Testis (tissue), 3 donors: ENCODE results near the gene PTPRN2. TPM values are rescaled to one million over a fixed set of nuclear protein-coding genes. Genes with fewer than 3 reads are reported as not detected.

Experiments
- DNase-seq: peaks from one replicate; pipeline ENCODE4 v3.0.0-alpha.2; 2019
- H3K27ac ChIP-seq, 2 donors: fragments of 200-600 bp; sonication (generic); one replicate each; pipeline ENCODE4 v1.5.1; 2019
- H3K27me3 ChIP-seq: fragments of 200-600 bp; sonication (generic); one replicate; pipeline ENCODE4 v1.5.1; 2019
- H3K36me3 ChIP-seq: fragments of 200-600 bp; sonication (generic); one replicate; pipeline ENCODE4 v1.5.1; 2017; ENCODE audit warnings: low read depth; ENCODE audit errors: missing control alignments
- H3K4me1 ChIP-seq: fragments of 200-600 bp; sonication (generic); one replicate; pipeline ENCODE4 v1.5.1; 2019
- H3K4me3 ChIP-seq, 2 donors: fragments of 200-600 bp; sonication (generic); one replicate each; pipeline ENCODE4 v1.5.1; 2017 to 2019
- H3K9me3 ChIP-seq: fragments of 200-600 bp; sonication (generic); one replicate; pipeline ENCODE4 v1.5.1; 2017
- POLR2A ChIP-seq: fragments of 450-650 bp; IDR thresholded peaks from one replicate; pipeline ENCODE4 v1.6.1; 2017; ENCODE audit warnings: antibody characterized with exemption, mild to moderate bottlenecking, moderate library complexity
- WGBS, 2 donors: methylation state at CpG; one replicate each; pipeline ENCODE4 v1.1.5; 2018; 5-methylcytosine and 5-hydroxymethylcytosine counted together
- intact Hi-C: fragments of 100-400 bp; cut with DNase I; formaldehyde crosslinking; loops from one replicate; pipeline ENCODE4 v1.15.1; 2023; ENCODE audit warnings: low total_unique reads
- polyA plus RNA-seq: library from polyadenylated mRNA; stranded (reverse); fragments of 350-450 nt; fragmentation: Illumina TruSeq; extraction: RNeasy Lipid Tissue Mini Kit (QIAGEN cat#74804); gene quantifications from one replicate; pipeline ENCODE4 v1.2.3, GENCODE V29; 2014; ENCODE audit warnings: low read depth, low replicate concordance; ENCODE audit not compliant: insufficient read depth
- total RNA-seq, 2 donors: library from RNA; depleted of rRNA; stranded (reverse); fragments of >200 nt; gene quantifications; one replicate each; pipeline ENCODE4 v1.2.3, GENCODE V29; 2016
- TF ChIP-seq, protein P1 (sequence below), 3 experiments: fragments of 450-650 bp in 2 of 3; fragments of 200-600 bp in 1 of 3; sonication (generic) in 1 of 3; IDR thresholded peaks; one replicate each; pipeline ENCODE4 v1.5.1; 2016 to 2019; ENCODE audit warnings: antibody characterized with exemption in 3 of 3, mild to moderate bottlenecking in 2 of 3, moderate library complexity in 1 of 3

The PTPRN2 gene
- total and polyA plus RNA-seq, 3 donors from 2014 or later: 9.3 to 10.8 (median 9.8) TPM

- no peaks in the 10 kb centered on the region for H3K27me3 ChIP-seq
- no peak overlapping the region for H3K4me3 ChIP-seq
- intact Hi-C loops: no loop called here
- H3K4me1 ChIP-seq: peaks cover 12% of the 10 kb centered on the region
- 85 to 87% methylated on average over 6 of the region's 6 CpGs for WGBS, 2 donors
- no peak for DNase-seq
- no peak overlapping the region for H3K27ac ChIP-seq
- no peaks in the 10 kb centered on the region for H3K36me3 ChIP-seq
- TF ChIP-seq, protein P1, sequence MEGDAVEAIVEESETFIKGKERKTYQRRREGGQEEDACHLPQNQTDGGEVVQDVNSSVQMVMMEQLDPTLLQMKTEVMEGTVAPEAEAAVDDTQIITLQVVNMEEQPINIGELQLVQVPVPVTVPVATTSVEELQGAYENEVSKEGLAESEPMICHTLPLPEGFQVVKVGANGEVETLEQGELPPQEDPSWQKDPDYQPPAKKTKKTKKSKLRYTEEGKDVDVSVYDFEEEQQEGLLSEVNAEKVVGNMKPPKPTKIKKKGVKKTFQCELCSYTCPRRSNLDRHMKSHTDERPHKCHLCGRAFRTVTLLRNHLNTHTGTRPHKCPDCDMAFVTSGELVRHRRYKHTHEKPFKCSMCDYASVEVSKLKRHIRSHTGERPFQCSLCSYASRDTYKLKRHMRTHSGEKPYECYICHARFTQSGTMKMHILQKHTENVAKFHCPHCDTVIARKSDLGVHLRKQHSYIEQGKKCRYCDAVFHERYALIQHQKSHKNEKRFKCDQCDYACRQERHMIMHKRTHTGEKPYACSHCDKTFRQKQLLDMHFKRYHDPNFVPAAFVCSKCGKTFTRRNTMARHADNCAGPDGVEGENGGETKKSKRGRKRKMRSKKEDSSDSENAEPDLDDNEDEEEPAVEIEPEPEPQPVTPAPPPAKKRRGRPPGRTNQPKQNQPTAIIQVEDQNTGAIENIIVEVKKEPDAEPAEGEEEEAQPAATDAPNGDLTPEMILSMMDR (IDR thresholded peaks at IDR 0.05): no peak
- no peak for TF ChIP-seq POLR2A
- no peaks in the 10 kb centered on the region for H3K9me3 ChIP-seq
Measured at GRCh38 chr7:158000160-158000559, 587.5 kb downstream of the PTPRN2 start.

- intact Hi-C loops: no loop called here
- H3K36me3 ChIP-seq: no peaks in the 10 kb centered on the region
- peaks cover 12% of the 10 kb centered on the region for H3K4me1 ChIP-seq
- H3K27ac ChIP-seq: no peak overlapping the region
- H3K27me3 ChIP-seq: no peaks in the 10 kb centered on the region
- no peak for TF ChIP-seq POLR2A
- TF ChIP-seq, protein P1 (IDR thresholded peaks at IDR 0.05): no peak
- no peaks in the 10 kb centered on the region for H3K9me3 ChIP-seq
- no peak overlapping the region for H3K4me3 ChIP-seq
- DNase-seq: no peak
- WGBS, 2 donors: 82 to 91% methylated on average over 19 to 24 of the region's 24 CpGs
Measured at GRCh38 chr7:157998884-157999552, 588.6 kb downstream of the PTPRN2 start.

- no peak for DNase-seq
- H3K9me3 ChIP-seq: no peaks in the 10 kb centered on the region
- intact Hi-C loops: no loop called here
- TF ChIP-seq, protein P1 (IDR thresholded peaks at IDR 0.05): no peak
- TF ChIP-seq POLR2A: no peak
- peaks cover 12% of the 10 kb centered on the region for H3K4me1 ChIP-seq
- 38 to 73% methylated on average over 4 to 5 of the region's 5 CpGs for WGBS, 2 donors
- no peaks in the 10 kb centered on the region for H3K36me3 ChIP-seq
- H3K27ac ChIP-seq: no peak overlapping the region
- H3K4me3 ChIP-seq: no peak overlapping the region
- H3K27me3 ChIP-seq: no peaks in the 10 kb centered on the region
Measured at GRCh38 chr7:157997471-157997870, 590.2 kb downstream of the PTPRN2 start.

DNA sequence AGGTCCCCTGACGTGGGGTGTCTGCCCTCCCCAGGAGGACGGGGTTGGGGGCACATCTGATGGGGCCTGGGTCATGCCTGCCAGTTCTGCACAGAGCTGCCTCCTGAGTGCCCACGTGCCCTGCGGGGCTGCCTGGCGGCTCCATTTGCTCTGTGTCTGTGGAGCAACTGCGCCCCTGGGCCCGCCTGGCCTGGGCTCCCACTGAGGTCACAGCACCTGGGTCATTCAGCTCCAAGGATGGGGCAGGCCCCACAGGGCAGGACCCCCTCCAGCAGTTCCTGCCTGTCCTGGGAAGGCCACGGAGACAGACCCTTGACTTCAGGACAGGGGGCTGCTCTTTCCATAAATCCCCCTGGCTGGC is 590.6 kb downstream of the PTPRN2 start:
- intact Hi-C loops: no loop called here
- Histone ChIP-seq H3K4me3 (no peak overlapping the region), H3K27me3 (no peaks in the 10 kb centered on the region), H3K9me3 (no peaks in the 10 kb centered on the region), H3K36me3 (no peaks in the 10 kb centered on the region), H3K27ac (no peak overlapping the region), H3K4me1 (peaks cover 12% of the 10 kb centered on the region)
- DNase-seq: no peak
- WGBS, 2 donors: 86% methylated on average over 8 of the region's 8 CpGs; no CpG with 5 or more reads in 1 of the 2 donors
- no peak for TF ChIP-seq POLR2A
- TF ChIP-seq, protein P1 (IDR thresholded peaks at IDR 0.05): no peak
